ENCODE results near the gene GPRASP2.

GPRASP2 gene

DNA sequence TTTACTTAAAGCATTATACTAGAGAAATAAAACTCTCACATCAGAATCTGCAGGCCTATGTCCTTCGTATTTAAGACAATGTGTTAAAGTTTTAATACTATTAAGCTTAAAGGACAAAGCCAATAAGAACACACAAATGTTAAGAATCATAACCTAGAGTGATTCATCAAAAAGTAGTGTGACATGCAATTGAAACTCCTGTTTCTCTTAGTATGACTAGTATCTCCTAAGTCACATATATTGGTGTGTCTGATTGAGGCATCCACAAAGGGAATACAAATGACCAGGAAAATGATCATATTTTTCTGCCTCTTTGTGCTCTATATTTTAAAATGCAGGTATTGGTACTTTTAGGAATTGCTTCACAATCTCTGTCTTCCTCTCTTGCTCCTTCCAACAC is 32.1 kb downstream of the GPRASP2 start:
- in situ Hi-C loops (cut with MboI; ENCODE audit: low sequenced_read_pairs): no loop called here

DNA sequence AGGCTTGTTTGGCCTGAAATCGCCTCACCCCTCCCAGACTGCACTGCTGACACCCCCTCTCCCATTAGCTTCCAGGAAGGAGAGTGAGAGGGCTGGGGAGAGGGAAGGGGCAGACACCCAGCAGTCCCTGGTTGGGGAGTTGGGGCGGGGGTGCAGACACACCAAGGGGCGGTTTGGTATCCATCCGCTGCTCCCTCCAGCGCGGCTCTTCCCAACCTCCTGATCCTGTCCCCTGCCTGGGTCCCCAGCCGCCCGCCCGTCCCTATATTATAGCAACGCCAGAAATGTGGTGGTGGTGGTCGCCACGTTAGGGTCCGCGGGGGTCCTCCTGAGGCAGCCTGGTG is 33.2 kb downstream of the GPRASP2 start:
- in situ Hi-C loops (cut with MboI; ENCODE audit: low sequenced_read_pairs): no loop called here

DNA sequence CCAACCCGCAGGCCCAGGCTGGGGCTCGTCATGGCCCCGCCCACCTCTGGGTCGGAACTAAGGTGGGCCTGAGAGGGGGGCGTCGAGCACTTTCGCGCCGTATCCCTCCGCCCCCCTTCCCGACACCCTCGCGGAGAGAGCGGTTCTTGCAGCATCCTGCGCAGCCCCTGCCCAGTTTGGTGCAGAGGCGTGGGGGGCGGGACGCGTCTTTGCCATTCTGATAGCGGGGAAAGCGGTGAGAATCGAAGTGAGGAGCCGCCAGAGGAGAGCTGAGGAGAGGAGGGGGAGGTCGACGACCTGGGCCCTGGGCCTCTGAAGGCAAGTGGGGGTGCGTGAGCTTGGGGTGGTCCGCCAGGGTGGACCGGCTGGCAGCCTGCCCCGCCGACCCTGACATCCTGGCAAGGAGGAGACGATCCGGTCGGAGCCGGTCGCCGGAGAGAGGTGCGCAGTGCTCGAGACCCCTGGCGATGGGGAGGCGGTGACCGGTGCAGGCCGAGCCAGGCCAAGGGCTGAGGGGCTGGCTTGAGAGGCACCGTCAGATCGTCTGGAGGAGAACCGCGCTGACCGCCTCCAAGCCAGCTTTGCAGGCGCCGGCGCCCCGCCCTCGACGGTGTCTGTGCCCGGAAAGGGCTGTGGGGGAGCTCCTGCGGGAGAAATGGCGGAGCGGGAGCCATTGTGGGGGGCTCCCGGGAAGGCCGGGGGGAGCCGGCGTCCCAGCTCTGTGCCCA is 33.8 kb downstream of the GPRASP2 start:
- in situ Hi-C loops (cut with MboI; ENCODE audit: low sequenced_read_pairs): no loop called here

DNA sequence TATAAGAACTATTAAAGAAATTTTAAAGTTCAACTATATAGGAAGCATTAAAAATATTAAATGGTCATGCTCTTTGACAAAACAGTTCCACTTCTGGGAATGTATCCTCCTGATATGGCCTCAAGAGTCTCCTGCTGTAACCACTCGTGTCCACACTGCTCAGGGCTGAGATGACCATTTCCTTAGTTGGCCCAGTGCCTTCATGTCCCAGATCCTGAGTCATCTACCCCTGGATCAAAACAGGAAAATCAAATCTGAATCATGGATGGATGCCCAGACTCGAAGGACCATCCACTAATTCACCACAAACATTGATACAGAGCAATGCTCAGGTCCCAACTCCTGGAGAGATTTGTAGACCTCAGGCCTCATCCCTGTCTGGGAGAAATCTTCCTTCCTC is 53.0 kb downstream of the GPRASP2 start:
- in situ Hi-C loops (cut with MboI; ENCODE audit: low sequenced_read_pairs): no loop called here

DNA sequence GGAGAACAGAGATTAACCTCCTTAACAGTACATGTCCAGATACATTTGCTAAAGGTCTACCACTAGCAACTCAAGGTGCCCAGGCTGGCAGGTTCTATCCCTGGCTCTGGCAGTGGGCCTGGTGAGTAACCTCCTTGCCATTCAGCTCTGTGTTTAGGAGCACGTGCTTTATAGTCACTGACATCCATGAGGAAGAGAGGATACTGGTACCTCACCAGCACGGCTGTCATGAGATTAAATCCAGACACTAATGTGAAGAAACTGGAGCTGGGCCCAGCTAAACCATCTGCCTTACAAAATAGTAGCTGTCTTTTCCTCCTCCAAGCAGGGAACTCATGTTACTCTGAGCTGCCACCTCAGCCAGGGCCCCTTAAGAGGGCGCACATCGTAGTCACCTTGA is 53.6 kb downstream of the GPRASP2 start:
- in situ Hi-C loops (cut with MboI; ENCODE audit: low sequenced_read_pairs): no loop called here

DNA sequence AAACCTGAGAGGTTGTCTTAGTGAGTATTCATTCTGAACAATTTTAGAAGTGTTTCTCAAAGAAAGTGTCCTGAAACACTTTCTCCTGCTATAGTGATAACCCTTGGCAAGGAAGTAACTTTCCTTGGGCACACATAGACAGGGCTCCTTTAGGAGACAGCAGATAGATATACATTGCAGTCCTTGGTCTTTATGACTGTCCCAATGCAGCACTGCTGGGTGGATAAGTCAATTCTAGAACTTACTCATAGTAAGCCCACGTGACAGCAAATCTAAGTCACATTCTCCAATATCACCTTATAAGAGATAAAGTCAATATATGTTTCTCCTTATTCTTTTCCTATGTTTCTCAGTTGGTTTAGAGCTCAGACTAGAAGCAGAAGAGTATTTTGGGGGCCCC is 55.0 kb downstream of the GPRASP2 start:
- in situ Hi-C loops (cut with MboI; ENCODE audit: low sequenced_read_pairs): no loop called here

Data from HL-60/S4 treated with retinoic acid at 250 ng/mL for 4 days and 3 days (cell line).